ENCODE measurements around the gene CAMTA1.

The CAMTA1 gene

GRCh38 chr1:6935911-6936690, 150.8 kb downstream of the CAMTA1 start:
- DNase-seq, result no peak

DNA sequence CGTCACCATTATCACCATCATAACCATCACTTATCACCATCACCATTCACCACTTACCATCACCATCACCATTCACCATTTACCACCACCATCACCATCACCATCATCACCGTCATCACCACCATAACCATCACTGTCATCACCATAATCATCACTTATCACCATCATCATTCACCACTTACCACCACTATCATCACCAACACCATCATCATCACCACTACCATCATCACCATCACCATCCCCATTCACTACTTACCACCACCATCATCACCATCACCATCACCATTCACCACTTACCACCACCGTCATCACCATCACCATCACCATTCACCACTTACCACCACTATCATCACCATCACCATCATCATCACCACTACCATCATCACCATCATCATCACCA, 151.8 kb downstream of the CAMTA1 start:
- DNase-seq, result no peak

- no peak for DNase-seq
These were observed 154.1 kb downstream of the CAMTA1 start for GRCh38 chr1:6939363-6939762.

DNA sequence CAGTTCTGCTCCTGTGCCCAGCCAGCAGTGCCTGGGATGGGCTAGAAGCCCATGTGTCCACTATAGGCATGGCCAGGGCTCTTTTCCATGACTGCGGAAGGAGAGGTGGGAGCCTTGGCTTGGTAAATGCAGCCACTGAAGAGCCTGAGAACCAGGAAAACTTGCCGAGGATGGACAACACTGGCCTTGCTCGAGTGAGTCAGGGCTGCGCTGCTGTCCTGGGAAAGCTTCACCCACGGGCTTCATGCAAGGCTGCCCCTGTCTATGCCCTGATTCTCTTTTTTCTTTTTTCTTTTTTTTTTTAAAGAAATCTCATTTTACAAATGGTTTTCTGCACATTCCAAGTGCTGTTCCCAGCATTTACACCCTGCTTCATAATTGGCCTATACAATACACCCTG, 156.5 kb downstream of the CAMTA1 start:
- no peak for DNase-seq

DNA sequence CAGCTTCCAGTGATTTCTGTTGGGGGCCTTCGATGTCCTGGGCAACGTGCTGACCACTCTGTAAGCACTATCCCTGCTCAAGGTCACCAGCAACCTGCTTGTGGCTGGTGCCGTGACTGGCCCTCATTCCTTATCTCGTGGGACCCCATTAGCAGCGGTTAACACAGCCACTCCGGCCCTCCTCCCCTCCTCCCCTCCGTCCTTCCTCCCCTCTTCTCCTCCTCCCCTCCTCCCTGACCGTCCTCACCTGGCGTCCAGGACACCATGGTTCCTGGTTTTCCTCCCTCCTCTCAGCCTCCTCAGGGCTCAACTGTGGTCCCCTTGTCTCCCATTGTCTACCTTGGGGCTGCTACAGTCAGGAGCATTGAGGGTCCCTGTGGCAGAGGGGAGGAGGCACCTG, 157.7 kb downstream of the CAMTA1 start:
- no peak for DNase-seq

- no peak for DNase-seq
These were observed 159.2 kb downstream of the CAMTA1 start for GRCh38 chr1:6944434-6944833.

DNA sequence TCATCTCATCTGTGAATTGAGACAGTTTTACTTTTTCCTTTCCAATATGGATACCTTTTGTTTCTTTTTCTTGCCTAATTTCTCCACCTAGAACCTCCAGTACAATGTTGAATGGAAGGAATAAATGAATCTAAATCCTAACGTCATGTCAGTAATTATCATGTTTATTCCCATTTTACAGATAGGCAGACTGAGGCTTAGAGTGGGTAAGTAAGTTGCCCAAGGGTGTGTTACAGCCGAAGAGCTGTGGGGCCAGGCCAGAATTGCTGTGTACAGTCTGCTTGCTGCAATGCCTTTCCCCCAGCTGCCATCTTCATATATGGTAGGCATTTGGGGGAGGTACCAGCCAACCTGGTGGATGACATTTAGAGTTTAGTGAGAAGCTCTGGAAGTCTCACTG, 162.7 kb downstream of the CAMTA1 start:
- no peak for DNase-seq

DNA sequence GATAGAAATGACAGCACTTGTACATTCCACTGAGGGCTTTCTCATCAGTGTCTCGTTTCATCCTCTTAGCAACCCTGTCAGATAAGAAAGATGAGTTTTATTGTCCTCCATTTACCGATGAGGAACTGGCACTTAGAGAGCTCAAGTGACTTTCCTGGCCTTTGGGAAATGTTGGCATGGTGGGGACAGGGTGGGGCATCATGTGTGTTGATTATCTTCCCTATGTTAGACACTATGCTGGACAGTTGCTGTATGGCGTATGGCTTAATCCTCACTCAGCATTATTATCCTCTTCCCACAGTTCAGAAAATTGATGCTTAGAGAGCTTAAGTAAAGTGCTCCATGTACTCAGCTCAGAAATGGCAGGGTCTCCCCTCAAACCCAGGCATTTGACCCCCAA, 163.2 kb downstream of the CAMTA1 start:
- no peak for DNase-seq

DNA sequence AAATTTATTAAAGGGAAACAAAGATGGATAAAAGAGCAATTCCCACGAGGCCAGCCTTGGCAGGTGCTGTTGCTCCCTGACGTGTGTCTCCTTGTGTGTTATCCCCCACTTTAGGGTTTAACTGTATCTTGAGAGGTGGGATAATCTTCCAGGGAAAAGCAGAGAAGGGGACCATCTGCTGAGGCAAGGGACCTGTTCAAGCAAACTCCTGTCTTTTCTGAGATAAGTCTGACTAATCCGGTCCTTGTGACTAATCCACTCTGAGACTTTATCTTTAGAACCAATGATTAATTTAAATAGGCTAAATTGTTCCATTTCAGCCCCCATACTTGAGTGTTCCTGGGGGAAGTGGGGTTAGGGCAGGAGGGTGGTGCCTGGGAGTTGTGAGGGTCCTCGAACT, 163.6 kb downstream of the CAMTA1 start:
- no peak for DNase-seq

DNA sequence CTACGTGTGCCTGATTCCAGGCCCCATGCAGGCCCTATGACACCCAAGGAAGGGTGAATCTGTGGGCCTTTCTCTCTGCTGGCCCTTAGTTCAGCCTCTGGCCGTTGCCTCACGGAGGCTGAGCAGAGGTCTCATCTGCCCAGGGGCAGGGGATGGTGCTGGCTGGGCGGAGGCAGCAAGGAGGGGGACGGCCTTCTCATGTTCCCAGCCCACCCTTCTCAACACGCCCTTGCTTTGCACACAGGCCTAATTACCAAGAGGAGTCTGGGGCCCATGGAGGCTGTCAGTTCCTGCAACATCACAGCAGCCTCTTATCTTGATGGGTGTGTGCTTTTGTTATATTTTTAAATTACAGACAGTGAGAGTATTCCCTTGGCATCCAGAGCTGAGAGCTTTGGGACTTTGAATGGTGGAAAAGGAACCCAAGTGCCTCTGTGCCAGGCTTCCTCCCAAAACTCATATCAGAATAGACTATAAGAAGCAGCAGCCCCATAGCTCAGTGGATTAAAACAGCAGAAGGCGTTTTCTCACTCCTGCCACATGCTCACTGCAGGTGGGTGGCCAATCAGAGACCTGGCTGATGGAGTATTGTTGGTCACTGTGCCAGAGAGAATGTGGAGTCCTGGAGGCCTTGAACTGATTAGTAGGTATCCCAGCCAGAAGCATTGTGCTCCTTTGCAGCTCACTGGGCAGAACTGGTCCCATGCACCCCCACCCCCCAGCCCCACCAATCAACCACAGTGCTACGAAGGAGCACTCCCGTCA, 164.9 kb downstream of the CAMTA1 start:
- no peak for DNase-seq

DNA sequence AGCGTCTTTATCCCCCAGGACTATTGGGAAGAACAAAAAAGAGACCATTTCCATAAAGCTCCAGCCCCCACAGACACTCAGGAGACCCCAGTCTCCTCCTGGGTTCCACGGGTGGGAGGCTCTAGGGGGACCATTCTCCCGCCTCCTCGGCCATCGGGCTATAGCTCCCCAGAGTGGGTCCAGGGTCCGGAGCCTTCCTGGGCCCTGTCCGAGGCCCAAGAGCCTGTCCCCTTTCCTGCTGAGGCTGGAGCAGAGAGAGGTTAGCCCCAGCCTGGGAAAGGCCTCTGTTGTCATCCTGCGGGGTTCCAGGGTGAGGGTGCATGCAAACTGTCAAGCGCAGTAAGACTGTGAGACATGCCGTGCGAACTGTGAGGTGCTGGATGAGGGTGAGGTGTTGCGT, 166.3 kb downstream of the CAMTA1 start:
- DNase-seq, result no peak

DNA sequence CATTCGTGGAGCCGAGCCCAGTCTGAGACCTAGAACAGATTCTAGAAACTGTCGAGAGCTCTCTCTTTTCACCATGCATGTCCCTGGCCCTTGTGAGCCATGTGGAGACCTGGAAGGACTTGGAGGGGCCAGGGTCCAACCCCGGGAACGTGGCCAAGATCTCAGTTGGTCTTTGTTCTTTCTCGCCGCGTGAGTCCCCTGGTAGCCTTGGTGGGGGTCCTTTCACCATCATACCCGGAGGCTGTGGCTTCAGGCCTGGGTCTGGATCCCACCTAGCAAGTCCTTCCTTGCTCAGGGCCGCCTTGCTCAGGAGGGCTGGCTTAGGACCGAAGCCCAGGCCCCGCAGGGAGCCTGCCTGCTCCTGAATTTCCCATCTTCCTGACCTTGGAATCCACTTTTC, 168.0 kb downstream of the CAMTA1 start:
- no peak for DNase-seq

DNA sequence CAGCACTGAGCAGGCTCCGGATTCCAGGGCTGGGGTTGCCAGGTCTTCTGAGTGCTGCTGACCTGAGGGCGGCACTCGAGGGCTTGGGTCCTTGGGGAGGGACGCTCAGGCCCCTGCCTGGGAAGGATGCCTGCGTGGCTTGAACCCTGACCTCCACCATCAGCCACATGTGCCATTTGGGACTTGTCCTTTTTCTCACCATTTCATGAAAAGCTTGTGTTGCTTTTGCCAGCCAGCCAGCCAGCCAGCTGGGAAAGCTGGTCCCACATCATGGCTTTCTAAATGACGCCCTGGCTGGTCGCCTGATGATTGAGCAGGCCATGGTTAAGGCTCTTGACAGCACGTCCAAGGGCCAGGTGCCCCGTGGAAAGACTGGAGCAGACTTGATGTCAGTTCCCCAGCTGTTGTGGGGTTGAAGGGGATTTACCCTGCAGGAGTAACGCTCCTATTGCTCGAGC, 168.7 kb downstream of the CAMTA1 start:
- DNase-seq, result no peak

GRCh38 chr1:6954591-6954990, 169.3 kb downstream of the CAMTA1 start:
- DNase-seq, result no peak

DNA sequence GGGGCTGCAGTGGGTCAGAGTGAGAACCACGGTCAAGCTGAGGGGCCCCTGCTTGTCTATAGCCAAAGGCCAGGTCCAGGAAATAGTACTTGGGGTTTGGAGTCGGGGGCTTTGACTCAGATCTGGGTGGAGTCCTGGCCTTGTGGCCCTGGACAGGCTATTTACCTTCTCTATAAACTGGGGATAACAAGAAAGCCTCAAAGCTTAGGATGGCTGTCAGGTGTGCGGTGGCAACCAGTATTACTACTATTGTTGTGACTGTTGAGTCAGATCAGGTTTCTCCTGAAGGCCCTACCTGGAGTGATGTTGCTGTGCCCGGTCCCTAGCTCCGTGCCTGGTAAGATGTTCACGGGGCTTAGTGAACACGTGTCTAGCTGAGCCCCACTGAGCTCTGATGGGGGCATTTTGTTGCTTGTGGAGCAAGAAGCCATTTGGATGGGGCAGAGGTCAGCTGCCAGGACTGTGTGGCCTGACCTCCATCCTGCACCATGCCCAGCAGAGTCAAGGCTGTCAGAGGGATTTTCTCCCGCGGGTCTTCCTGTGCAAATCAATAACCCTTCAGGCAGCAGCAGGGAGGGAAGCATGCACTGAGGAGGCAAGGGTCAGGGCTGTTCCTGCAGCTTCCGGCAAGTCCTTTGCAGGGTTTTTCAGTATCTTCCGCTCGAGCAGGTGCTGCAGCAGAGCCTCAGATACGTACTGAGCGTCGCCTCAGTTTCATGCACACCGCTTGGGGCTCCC, 170.3 kb downstream of the CAMTA1 start:
- no peak for DNase-seq

- DNase-seq, result no peak
These were observed 171.4 kb downstream of the CAMTA1 start for GRCh38 chr1:6956488-6957159.

GRCh38 chr1:6957341-6957740, 172.1 kb downstream of the CAMTA1 start:
- DNase-seq, result no peak

DNA sequence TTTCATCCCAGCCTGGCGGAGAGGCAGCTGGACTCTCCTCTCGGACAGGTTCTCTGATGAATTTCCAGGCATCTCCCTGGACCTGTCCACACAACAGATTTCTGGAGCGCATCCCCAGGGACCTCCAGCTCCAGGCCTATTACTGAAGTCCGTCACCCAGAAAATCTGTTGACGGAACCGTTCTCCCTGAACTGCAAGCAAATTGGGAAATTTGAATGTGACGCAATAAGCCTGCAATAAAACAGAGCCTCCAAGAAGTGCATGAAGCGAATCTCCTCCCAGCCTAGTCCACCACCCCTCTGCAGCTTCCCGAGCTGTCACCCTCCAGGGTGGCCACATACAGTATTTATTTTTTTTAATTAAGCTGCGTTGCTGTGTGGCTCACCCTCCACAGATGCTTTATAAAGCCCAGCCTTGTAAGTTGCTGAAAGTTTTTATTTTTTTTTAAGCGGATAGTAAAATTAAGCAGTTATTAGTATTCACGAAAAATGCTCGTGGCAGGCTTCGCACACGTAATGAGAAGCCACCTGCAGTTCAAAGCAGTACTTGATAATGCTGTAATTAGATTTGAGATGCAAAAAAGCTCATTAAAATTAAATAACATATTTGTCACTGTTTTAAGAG, 173.3 kb downstream of the CAMTA1 start:
- no peak for DNase-seq

- no peak for DNase-seq
These were observed 174.2 kb downstream of the CAMTA1 start for GRCh38 chr1:6959491-6959890.

- no peak for DNase-seq
These were observed 175.1 kb downstream of the CAMTA1 start for GRCh38 chr1:6960291-6960811.

GRCh38 chr1:6960860-6961259, 175.6 kb downstream of the CAMTA1 start:
- DNase-seq, result no peak

DNA sequence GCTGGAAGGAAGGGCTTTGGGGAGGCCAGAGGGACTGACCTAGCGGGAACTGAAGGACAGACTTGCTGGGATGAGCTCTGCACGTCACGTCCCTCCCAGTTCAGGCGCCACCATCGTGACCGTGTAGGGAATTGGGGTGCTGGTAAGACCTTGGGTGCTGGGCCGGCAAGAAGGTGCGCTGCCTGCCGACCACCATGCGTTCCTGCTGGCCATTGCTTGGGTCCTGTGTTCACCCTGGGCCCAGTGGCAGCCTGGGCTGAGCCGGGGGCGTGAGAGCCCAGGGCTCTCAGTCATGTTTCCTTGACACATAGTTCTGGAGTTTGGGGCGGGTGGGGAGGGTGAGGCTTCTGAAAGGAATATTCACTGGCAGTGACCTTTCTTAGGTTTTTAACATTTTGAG, 176.0 kb downstream of the CAMTA1 start:
- no peak for DNase-seq

Measured in COR-L47 (cell line).